HG02970 (cell line): ENCODE results near the gene NBPF6.
"Not testable (repeated sequence)": the region's sequence is repeated elsewhere in the genome, so short reads cannot be mapped to it uniquely, and the experiment has no call there.

Experiments used
- ATAC-seq: cut with Tn5 transposase; IDR thresholded peaks from one replicate; pipeline ENCODE4 v1.9.1; 2021; ENCODE audit warnings: mild to moderate bottlenecking, moderate library complexity, moderate number of reproducible peaks; ENCODE audit not compliant: unreplicated experiment, low FRiP score

The NBPF6 gene

GRCh38 chr1:108496856-108497255 lies 46.7 kb downstream of the NBPF6 start:
- ATAC-seq = not testable (repeated sequence)

DNA sequence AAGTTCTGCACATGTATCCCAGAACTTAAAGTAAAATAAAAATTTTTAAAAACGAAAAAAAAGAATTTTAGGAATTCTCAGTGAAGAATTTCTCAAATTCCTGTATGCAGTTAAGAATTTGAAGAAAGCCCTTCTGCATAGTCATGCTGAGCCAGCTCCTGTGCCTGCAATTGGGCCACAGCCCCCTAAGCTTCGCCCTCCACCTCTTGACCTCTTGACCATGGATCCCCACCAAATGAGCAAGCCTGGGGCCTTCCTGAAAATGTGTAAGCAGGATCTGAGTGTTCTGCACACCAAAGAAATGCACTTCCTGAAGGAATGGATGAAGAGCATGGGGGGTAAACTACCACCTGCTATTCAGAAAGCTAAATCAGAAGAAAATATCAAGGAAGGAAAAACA lies 52.0 kb downstream of the NBPF6 start:
- ATAC-seq = no peak

- ATAC-seq = no peak
Measured at GRCh38 chr1:108502624-108503023, 52.5 kb downstream of the NBPF6 start.

- no peak for ATAC-seq
Measured at GRCh38 chr1:108503062-108503733, 53.1 kb downstream of the NBPF6 start.

DNA sequence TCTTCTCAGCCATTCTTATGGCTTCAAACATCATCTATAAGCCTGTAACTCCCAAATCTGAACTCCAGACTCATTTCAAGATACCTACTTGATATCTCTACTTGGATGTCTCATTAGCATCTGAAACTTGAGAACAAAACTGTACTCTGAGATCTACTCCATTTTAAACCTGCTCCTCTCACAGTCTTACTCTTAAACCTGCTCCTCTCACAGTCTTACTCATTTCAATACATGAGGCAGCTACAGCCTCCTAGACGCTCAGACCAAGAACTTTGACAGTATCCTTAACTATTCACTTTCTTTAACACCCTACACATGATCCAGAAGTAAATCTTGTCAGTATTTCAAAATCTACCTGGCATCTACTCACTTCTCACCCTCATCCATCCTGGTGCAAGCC lies 54.3 kb downstream of the NBPF6 start:
- no peak for ATAC-seq

- ATAC-seq = no peak
Measured at GRCh38 chr1:108505763-108506070, 55.6 kb downstream of the NBPF6 start.

DNA sequence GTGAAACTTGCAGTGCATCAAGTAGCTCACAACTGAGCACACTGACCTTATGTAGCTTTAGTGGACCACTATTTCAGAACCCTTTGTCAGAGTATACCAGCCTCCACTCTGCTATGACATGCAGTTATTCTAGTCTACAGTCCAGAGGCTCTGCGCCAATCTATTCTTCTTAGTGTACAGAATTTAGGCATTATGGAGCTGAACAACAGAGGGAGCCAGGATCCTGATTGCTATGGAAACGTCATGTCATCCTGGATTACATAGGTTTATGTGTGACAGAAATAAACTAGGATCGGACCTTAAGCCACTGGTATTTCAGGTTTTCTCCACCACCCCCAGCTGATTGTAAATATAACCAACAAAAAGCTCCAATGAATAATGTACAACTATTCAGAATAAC lies 61.6 kb downstream of the NBPF6 start:
- ATAC-seq = no peak

DNA sequence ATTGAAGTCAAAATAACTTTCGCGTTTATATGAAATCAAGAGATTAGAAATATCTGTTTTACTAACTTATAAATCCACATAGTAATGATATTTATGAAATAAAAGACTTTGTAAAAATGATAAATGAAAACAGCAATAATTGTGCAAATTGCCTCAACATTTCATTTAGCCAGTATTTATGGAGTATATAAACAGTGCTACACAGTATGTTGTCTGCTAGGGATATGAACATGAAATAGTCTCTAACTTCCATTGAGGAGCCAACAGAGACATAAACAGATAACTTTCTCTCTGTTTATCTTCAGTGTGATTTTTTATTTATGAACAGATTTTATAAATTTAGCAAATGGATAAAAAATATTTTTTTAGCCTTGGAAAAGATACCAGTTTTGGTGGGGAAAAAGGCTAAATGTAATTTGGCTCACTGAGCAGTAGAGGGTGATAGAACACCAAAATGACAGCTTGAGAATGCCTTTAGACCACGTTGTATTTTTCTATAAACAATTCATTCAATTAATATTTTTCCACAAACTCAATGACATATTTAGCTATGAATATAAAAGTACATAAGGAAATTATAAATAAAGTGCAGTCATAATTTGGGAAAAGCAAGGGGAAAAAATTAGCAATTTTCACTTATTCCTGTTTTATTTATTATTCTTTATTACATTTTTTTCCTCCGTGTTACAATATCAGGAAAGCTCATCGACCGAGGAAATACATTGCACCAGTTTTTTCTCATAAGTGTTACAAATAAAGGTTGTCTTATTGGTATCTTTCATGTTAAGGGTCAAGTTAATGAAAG lies 62.3 kb downstream of the NBPF6 start:
- no peak for ATAC-seq

- ATAC-seq = no peak
Measured at GRCh38 chr1:108513044-108513415, 62.9 kb downstream of the NBPF6 start.

DNA sequence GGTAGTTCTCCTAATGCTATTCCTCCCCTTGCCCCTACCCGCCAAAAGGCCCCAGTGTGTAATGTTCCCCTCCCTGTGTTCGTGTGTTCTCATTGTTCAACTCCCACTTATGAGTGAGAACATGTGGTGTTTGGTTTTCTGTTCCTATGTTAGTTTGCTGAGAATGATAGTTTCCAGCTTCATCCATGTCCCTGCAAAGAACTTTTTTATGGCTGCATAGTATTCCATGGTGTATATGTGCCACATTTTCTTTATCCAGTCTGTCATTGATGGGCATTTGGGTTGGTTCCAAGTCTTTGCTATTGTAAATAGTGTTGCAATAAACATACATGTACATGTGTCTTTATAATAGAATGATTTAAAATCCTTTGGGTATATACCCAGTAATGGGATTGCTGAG lies 63.8 kb downstream of the NBPF6 start:
- ATAC-seq = not testable (repeated sequence)

GRCh38 chr1:108517301-108517897 lies 67.3 kb downstream of the NBPF6 start:
- ATAC-seq = not testable (repeated sequence)
